ENCODE results near the gene AP3S2. TPM values are rescaled to one million over a fixed set of nuclear protein-coding genes. Genes with fewer than 3 reads are reported as not detected.

AP3S2 gene
- total RNA-seq, 1 donor from 2014 or later, result 30.9 TPM

DNA sequence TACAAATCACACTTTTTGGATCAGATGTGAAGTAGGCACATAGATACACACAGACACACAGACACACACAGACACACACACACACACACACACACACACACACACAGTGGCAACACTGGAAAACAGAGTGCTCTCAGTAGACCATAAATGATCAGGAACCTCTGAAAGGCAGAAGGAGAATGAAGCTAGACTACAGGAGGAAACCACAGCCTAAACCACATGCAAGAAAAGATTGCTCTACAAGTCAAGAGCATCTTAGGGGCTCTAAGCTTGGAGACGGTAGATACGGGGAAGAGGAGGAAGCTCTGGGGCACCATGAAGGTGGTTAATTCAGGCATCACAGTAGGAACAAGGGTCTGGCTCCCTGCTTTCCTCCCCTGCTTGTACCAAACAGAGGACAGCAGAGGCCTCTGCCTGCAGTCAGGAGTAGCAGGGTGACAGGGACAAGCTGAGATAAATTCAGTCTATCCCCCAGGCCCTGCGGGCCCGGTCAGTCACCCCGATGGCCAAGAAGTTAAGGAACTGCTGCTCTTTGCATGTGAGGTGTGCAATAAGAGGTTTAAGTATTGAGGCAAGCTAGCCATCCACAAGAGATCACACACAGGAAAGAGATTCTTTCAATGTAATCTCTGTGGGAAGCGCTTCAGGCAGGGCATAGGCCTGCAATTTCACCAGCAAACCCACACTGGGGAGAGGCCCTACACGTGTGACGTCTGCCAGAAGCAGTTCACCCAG is 42.4 kb upstream of the AP3S2 start:
- TF ChIP-seq, protein P1, sequence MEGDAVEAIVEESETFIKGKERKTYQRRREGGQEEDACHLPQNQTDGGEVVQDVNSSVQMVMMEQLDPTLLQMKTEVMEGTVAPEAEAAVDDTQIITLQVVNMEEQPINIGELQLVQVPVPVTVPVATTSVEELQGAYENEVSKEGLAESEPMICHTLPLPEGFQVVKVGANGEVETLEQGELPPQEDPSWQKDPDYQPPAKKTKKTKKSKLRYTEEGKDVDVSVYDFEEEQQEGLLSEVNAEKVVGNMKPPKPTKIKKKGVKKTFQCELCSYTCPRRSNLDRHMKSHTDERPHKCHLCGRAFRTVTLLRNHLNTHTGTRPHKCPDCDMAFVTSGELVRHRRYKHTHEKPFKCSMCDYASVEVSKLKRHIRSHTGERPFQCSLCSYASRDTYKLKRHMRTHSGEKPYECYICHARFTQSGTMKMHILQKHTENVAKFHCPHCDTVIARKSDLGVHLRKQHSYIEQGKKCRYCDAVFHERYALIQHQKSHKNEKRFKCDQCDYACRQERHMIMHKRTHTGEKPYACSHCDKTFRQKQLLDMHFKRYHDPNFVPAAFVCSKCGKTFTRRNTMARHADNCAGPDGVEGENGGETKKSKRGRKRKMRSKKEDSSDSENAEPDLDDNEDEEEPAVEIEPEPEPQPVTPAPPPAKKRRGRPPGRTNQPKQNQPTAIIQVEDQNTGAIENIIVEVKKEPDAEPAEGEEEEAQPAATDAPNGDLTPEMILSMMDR (IDR thresholded peaks at IDR 0.05; ENCODE audit: unreplicated experiment), result no peak
- H3K27ac Mint-ChIP-seq, result no peak overlapping the region
- peaks cover 3% of the 10 kb centered on the region for H3K4me1 Mint-ChIP-seq (ENCODE audit: low read depth)
- DNase-seq (ENCODE audit: low spot score, unreplicated experiment), result no peak
- H3K9me3 Mint-ChIP-seq (ENCODE audit: low read depth), result no peaks in the 10 kb centered on the region
- no peaks in the 10 kb centered on the region for H3K36me3 Mint-ChIP-seq (ENCODE audit: insufficient read depth)
- H3K27me3 Mint-ChIP-seq, result peaks cover 16% of the 10 kb centered on the region
- H3K4me3 Mint-ChIP-seq (ENCODE audit: low read depth), result no peak overlapping the region

DNA sequence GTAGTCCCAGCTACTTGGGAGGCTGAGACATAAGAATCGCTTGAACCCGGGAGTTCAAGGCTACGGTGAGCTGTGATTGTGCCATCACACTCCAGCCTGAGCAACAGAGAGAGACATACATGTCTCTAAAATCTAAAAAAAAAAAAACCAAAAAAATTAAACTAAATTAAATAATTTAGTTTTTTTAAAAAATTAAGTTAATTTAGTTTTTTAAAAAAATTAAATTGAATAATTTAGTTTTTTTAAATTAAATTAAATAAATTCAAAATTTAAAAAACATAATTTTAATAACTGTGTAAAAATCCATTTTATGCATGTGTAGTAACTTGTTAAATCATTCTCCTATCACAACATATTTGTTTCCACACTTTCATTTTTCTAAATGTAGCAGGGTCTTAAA is 39.1 kb upstream of the AP3S2 start:
- Mint-ChIP-seq H3K9me3 (ENCODE audit: low read depth) (no peaks in the 10 kb centered on the region), H3K4me1 (ENCODE audit: low read depth) (peaks cover 6% of the 10 kb centered on the region), H3K27ac (no peak overlapping the region), H3K4me3 (ENCODE audit: low read depth) (no peak overlapping the region), H3K27me3 (peaks cover 22% of the 10 kb centered on the region), H3K36me3 (ENCODE audit: insufficient read depth) (no peaks in the 10 kb centered on the region)
- DNase-seq (ENCODE audit: low spot score, unreplicated experiment), result no peak
- TF ChIP-seq, protein P1 (IDR thresholded peaks at IDR 0.05; ENCODE audit: unreplicated experiment), result no peak

DNA sequence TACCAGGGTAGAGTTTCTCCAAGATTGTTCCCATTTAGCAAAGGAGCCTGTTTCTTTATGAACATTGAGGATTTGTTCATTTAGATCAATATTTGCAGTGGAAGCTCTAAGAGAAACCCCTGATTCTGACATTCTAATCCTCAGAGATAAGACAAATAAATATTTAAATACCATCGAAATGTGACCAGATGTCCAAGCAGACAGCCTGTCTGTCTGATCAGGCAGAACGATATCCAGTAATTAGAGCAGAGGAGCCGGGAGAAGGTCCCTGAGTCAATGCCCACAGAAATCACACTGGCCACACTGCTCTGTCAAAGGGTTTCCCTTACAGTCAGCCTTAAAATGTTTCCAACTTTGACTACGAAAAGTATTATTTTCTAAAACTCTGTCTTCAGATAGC is 34.6 kb upstream of the AP3S2 start:
- H3K27me3 Mint-ChIP-seq, result peaks cover 15% of the 10 kb centered on the region
- DNase-seq (ENCODE audit: low spot score, unreplicated experiment), result no peak
- H3K27ac Mint-ChIP-seq, result no peak overlapping the region
- peaks cover 4% of the 10 kb centered on the region for H3K4me1 Mint-ChIP-seq (ENCODE audit: low read depth)
- no peaks in the 10 kb centered on the region for H3K9me3 Mint-ChIP-seq (ENCODE audit: low read depth)
- H3K36me3 Mint-ChIP-seq (ENCODE audit: insufficient read depth), result no peaks in the 10 kb centered on the region
- no peak overlapping the region for H3K4me3 Mint-ChIP-seq (ENCODE audit: low read depth)
- TF ChIP-seq, protein P1 (IDR thresholded peaks at IDR 0.05; ENCODE audit: unreplicated experiment), result no peak

DNA sequence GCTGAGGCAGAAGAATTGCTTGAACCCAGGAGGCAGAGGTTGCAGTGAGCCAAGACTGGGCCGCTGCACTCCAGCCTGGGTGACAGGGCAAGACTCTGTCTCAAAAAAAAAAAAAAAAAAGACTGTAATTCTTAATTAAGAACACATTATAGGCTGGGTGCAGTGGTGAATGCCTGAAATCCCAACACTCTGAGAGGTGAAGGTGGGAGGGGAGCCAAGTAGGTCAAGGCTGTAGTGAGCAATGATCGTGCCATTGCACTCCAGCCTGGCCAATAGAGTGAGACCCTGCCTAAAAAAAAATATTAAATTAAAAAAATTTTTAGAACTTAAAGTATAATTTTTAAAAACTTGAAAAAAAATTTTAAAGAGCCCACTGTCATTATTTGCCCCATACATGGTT is 32.4 kb upstream of the AP3S2 start:
- H3K27ac Mint-ChIP-seq, result no peak overlapping the region
- H3K4me3 Mint-ChIP-seq (ENCODE audit: low read depth), result no peak overlapping the region
- DNase-seq (ENCODE audit: low spot score, unreplicated experiment), result no peak
- no peaks in the 10 kb centered on the region for H3K9me3 Mint-ChIP-seq (ENCODE audit: low read depth)
- no peaks in the 10 kb centered on the region for H3K36me3 Mint-ChIP-seq (ENCODE audit: insufficient read depth)
- peaks cover 4% of the 10 kb centered on the region for H3K4me1 Mint-ChIP-seq (ENCODE audit: low read depth)
- peaks cover 5% of the 10 kb centered on the region for H3K27me3 Mint-ChIP-seq
- TF ChIP-seq, protein P1 (IDR thresholded peaks at IDR 0.05; ENCODE audit: unreplicated experiment), result no peak

DNA sequence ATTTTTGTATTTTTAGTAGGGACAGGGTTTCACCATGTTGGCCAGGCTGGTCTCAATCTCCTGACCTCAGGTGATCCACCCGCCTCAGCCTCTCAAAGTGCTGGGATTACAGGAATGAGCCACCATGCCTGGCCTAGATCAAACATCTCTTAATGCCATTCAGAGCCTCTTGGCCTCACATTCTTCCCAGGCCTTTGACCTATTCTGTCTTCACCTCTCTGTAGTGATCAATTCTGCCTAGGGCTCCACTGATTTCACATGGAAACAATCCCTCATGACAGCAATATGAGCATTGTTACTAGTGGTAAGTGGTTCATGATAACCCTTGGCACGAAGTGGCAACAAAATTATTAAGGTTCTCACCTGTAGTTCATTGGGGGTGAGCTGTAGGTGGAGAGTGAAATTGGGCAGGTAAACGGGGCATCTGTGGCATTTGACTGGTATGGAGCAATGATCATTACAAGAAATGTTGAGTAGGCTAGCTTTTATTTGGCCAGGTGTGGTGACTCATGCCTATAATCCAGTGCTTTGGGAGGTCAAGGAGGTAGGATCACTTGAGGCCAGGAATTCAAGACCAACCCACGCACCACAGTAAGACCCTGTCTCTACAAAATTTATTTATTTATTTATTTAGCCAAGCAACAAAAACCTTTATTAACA is 23.8 kb upstream of the AP3S2 start:
- TF ChIP-seq, protein P1 (IDR thresholded peaks at IDR 0.05; ENCODE audit: unreplicated experiment), result no peak
- no peak overlapping the region for H3K4me3 Mint-ChIP-seq (ENCODE audit: low read depth)
- H3K27ac Mint-ChIP-seq, result no peak overlapping the region
- no peaks in the 10 kb centered on the region for H3K36me3 Mint-ChIP-seq (ENCODE audit: insufficient read depth)
- H3K4me1 Mint-ChIP-seq (ENCODE audit: low read depth), result peaks cover 4% of the 10 kb centered on the region
- H3K27me3 Mint-ChIP-seq, result no peaks in the 10 kb centered on the region
- H3K9me3 Mint-ChIP-seq (ENCODE audit: low read depth), result no peaks in the 10 kb centered on the region
- DNase-seq (ENCODE audit: low spot score, unreplicated experiment), result no peak

Data from progenitor cell of endocrine pancreas (in vitro differentiated cells).